Prostate gland (tissue), 2 donors: Measurements from ENCODE around the gene ATP2C2. TPM values are rescaled to one million over a fixed set of nuclear protein-coding genes. Genes with fewer than 3 reads are reported as not detected.

ENCODE experiments used
- DNase-seq: peaks from one replicate; pipeline ENCODE4 v3.0.0-alpha.2; 2019; ENCODE audit warnings: low spot score
- H3K27ac ChIP-seq, 2 donors: fragments of 200-600 bp; sonication (generic); 2 replicates each; pipeline ENCODE4 v1.5.1; 2017 to 2019
- H3K27me3 ChIP-seq: fragments of 200-600 bp; sonication (generic); replicated peaks from 2 replicates; pipeline ENCODE4 v1.5.1; 2019; ENCODE audit not compliant: insufficient read depth
- H3K36me3 ChIP-seq, 2 donors: fragments of 200-600 bp; sonication (generic); 1 replicate in 1 of 2; 2 replicates in 1 of 2; pipeline versions ENCODE4 v1.5.1 to v1.8.1; 2017 to 2019
- H3K4me1 ChIP-seq: fragments of 200-600 bp; sonication (generic); replicated peaks from 2 replicates; pipeline ENCODE4 v1.5.1; 2019
- H3K4me3 ChIP-seq, 2 donors: fragments of 200-600 bp; sonication (generic); 2 replicates each; pipeline ENCODE4 v1.5.1; 2017 to 2019
- H3K9me3 ChIP-seq: fragments of 200-600 bp; sonication (generic); 2 replicates; pipeline ENCODE4 v1.5.1; 2017
- CTCF ChIP-seq, 4 experiments: fragments of 200-600 bp in 2 of 4; fragments of 450-650 bp in 2 of 4; sonication (generic) in 2 of 4; IDR thresholded peaks; 1 replicate in 3 of 4; 2 replicates in 1 of 4; pipeline ENCODE4 v1.5.1; 2016 to 2019; ENCODE audit warnings: antibody characterized with exemption in 4 of 4, mild to moderate bottlenecking in 2 of 4, moderate library complexity in 2 of 4
- POLR2A ChIP-seq: fragments of 450-650 bp; IDR thresholded peaks from one replicate; pipeline ENCODE4 v1.6.1; 2016; ENCODE audit warnings: antibody characterized with exemption, mild to moderate bottlenecking
- POLR2AphosphoS5 ChIP-seq: sonication (generic); formaldehyde crosslinking; IDR thresholded peaks from one replicate; pipeline ENCODE4 v1.6.1; 2017; ENCODE audit warnings: antibody characterized with exemption
- WGBS: methylation state at CpG from one replicate; pipeline ENCODE4 v1.1.5; 2018; 5-methylcytosine and 5-hydroxymethylcytosine counted together
- intact Hi-C: fragments of 100-400 bp; cut with DNase I; formaldehyde crosslinking; loops from one replicate; pipeline ENCODE4 v1.14.2; 2022
- total RNA-seq, 2 donors: library from RNA; depleted of rRNA; stranded (reverse); fragments of >200 nt; gene quantifications; one replicate each; pipeline ENCODE4 v1.1.0, GENCODE V29; 2016

ATP2C2 gene
- total RNA-seq, 2 donors from 2014 or later: 43.7 to 56.1 TPM

- Histone ChIP-seq H3K4me3 (no peak overlapping the region), H3K4me1 (peaks cover 8% of the 10 kb centered on the region), H3K9me3 (no peaks in the 10 kb centered on the region), H3K27me3 (no peaks in the 10 kb centered on the region), H3K36me3 (no peaks in the 10 kb centered on the region), H3K27ac (no peak overlapping the region)
- DNase-seq: no peak
- no peak for TF ChIP-seq POLR2AphosphoS5
- no peak for TF ChIP-seq CTCF (IDR thresholded peaks at IDR 0.05)
- no peak for TF ChIP-seq POLR2A
- intact Hi-C loops: loop anchor here (5.0 kb wide), 1 partner anchor 210 kb away; the partner anchor contains the start of gene WFDC1
- WGBS: 91% methylated on average over 13 of the region's 13 CpGs
These were observed 133.7 kb downstream of the ATP2C2 start for GRCh38 chr16:84502075-84502474.

GRCh38 chr16:84502581-84502980, 134.2 kb downstream of the ATP2C2 start:
- H3K27ac ChIP-seq: no peak overlapping the region
- WGBS: 90% methylated on average over 6 of the region's 6 CpGs
- intact Hi-C loops: loop anchor here (5.0 kb wide), 1 partner anchor 210 kb away; the partner anchor contains the start of gene WFDC1
- H3K36me3 ChIP-seq: no peaks in the 10 kb centered on the region
- H3K27me3 ChIP-seq: no peaks in the 10 kb centered on the region
- no peak for DNase-seq
- peaks cover 8% of the 10 kb centered on the region for H3K4me1 ChIP-seq
- TF ChIP-seq POLR2A (no peak), POLR2AphosphoS5 (no peak)
- no peak overlapping the region for H3K4me3 ChIP-seq
- no peaks in the 10 kb centered on the region for H3K9me3 ChIP-seq

- Histone ChIP-seq H3K4me3 (peak overlapping the region; percentile 83 to 89), H3K27ac (peak overlapping the region; percentile 83 to 87), H3K4me1 (peaks cover 8% of the 10 kb centered on the region), H3K36me3 (no peaks in the 10 kb centered on the region), H3K9me3 (no peaks in the 10 kb centered on the region), H3K27me3 (no peaks in the 10 kb centered on the region)
- TF ChIP-seq POLR2AphosphoS5: no peak
- no peak for TF ChIP-seq CTCF (IDR thresholded peaks at IDR 0.05)
- no peak for TF ChIP-seq POLR2A
- DNase-seq: no peak
- intact Hi-C loops: loop anchor here (5.0 kb wide), 1 partner anchor 212 kb away; the partner anchor contains the start of gene WFDC1
- WGBS: 35% methylated on average over 13 of the region's 13 CpGs
These were observed 135.5 kb downstream of the ATP2C2 start for GRCh38 chr16:84503751-84504395.

- no peaks in the 10 kb centered on the region for H3K36me3 ChIP-seq
- WGBS: under 1% methylated on average over 42 of the region's 45 CpGs
- H3K27ac ChIP-seq: peak within 1 kb of the TSS; percentile 83 to 87
- H3K4me1 ChIP-seq: peaks cover 8% of the 10 kb centered on the region
- H3K4me3 ChIP-seq: peak within 1 kb of the TSS; percentile 83 to 89
- H3K27me3 ChIP-seq: no peaks in the 10 kb centered on the region
- intact Hi-C loops: loop anchor here (5.0 kb wide), 1 partner anchor 212 kb away; the partner anchor contains the start of gene WFDC1
- DNase-seq: peak; percentile 99
- H3K9me3 ChIP-seq: no peaks in the 10 kb centered on the region
- TF ChIP-seq POLR2A (peak; percentile 70), CTCF (IDR thresholded peaks at IDR 0.05) (peak in 1 of 4 experiments; percentile 33), POLR2AphosphoS5 (peak; percentile 96)
These were observed 136.3 kb downstream of the ATP2C2 start, which contains the start of gene MEAK7 for GRCh38 chr16:84504420-84505248. Gene MEAK7, minus strand, starts transcription at chr16:84504659. Its CDS starts 6,573 bp downstream, at chr16:84498086.
